ES-I3 (cell line): ENCODE measurements around the gene CACNA1C.
"Not testable (repeated sequence)": the region's sequence is repeated elsewhere in the genome, so short reads cannot be mapped to it uniquely, and the experiment has no call there.

Experiments
- H3K36me3 ChIP-seq: 2 replicates; pipeline ENCODE4 v1.6.1; 2013; ENCODE audit warnings: mild to moderate bottlenecking, low read length, control low read depth, moderate library complexity; ENCODE audit not compliant: insufficient read depth
- H3K4me1 ChIP-seq: 2 replicates; pipeline ENCODE4 v1.6.1; 2013; ENCODE audit warnings: mild to moderate bottlenecking, control low read depth, low read length; ENCODE audit not compliant: insufficient read depth
- H3K9ac ChIP-seq: 2 replicates; pipeline ENCODE4 v1.6.1; 2013; ENCODE audit warnings: low read depth, mild to moderate bottlenecking, low read length, moderate library complexity
- H3K9me3 ChIP-seq: 2 replicates; pipeline ENCODE4 v1.6.1; 2013; ENCODE audit warnings: mild to moderate bottlenecking, low read length, moderate library complexity; ENCODE audit not compliant: control insufficient read depth, insufficient read depth

CACNA1C gene

DNA sequence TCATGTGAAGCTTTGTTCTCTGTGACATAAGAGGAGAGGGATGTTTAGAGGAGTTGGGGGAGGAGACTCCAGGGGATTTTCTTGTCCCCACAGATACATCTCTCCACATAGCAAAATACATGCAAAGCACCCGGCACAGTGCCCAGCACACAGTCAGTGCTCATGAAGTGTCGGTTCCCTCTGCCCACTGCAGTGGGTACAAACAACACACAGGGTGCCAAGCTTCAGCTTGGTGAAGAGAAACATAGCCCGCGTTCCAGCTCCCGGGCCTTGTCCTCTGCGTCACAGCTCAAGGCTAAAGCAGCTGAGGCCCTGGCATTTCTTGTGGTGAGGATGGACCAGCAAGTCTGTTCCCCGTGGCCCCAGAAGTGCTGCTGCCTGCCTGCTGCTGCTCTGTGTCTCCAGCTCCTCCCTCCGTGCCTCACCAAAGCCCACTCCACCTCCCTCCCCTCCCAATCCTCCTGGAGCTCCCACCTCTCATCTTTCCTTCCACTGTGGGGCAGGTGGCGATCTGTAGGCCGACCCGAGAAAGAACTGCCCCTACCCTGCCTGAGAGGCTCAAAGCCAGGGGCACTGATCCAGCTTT is 685.0 kb downstream of the CACNA1C start:
- Histone ChIP-seq H3K9ac (no peak overlapping the region), H3K4me1 (no peaks in the 10 kb centered on the region), H3K9me3 (no peaks in the 10 kb centered on the region), H3K36me3 (no peaks in the 10 kb centered on the region)

DNA sequence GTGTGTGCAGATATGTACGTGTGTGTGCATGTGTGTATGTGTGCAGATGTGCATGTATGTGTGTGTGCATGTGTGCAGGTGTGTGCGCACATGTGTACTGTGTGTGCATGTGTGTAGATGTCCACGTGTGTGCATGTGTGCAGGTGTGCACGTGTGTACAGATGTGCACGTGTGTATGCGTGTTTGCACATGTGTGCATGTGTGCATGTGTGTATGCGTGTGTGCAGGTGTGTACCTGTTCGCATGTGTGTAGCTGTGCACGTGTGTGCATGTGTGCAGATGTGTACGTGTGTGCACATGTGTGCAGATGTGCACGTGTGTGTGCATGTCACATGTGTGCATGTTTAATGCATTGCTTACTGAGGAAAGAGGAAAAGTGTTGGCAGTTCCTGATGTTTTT is 686.3 kb downstream of the CACNA1C start:
- Histone ChIP-seq H3K9me3 (no peaks in the 10 kb centered on the region), H3K9ac (no peak overlapping the region)

GRCh38 chr12:2739832-2740641 is 687.2 kb downstream of the CACNA1C start:
- no peaks in the 10 kb centered on the region for H3K4me1 ChIP-seq
- H3K9me3 ChIP-seq, result no peaks in the 10 kb centered on the region
- H3K36me3 ChIP-seq, result no peaks in the 10 kb centered on the region
- H3K9ac ChIP-seq, result no peak overlapping the region

More for the DNA sequence above, 686.3 kb downstream of the CACNA1C start:
- Histone ChIP-seq H3K4me1 (no peaks in the 10 kb centered on the region), H3K36me3 (no peaks in the 10 kb centered on the region)

GRCh38 chr12:2742037-2742436 is 689.2 kb downstream of the CACNA1C start:
- not testable (repeated sequence) for H3K9me3 ChIP-seq, H3K4me1 ChIP-seq, H3K9ac ChIP-seq, H3K36me3 ChIP-seq

DNA sequence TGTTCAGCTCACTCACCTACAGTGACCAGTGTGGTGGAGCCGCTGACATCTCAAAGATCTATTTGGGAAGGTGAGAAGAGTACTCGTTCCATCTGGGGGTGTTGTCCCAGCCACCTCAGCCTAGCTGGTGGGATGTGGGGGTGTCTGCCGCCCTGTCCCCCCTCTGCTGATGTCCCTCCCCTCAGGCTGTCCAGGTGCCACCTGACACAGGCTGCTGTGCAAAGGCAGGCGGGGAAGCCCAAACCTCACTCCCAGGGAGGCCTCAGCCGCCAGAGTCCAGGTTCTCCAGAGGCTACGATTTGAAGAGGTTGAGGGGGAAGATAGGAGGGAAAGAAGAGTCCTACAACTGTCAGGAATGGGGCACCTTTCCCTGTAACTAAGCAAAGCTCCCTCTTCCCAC is 690.7 kb downstream of the CACNA1C start:
- no peak overlapping the region for H3K9ac ChIP-seq
- no peaks in the 10 kb centered on the region for H3K9me3 ChIP-seq
- no peaks in the 10 kb centered on the region for H3K36me3 ChIP-seq
- no peaks in the 10 kb centered on the region for H3K4me1 ChIP-seq

DNA sequence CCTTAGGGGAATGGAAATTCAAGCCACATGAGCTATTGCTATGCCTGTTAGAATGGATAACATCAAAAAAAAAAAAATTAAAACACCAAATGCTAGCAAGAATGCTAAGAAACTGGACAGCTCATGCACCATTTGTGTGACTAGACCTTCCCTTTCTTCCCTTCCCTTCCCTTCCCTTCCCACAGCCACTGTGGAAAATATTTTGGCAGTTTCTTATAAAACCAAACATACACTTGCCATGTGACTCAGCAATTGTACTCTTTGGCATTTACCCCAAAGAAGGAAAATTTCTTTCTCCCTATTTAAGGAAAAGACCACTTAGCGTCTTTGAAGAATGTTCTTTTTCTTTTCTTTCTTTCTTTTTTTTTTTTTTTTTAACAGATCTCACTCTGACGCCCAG is 692.9 kb downstream of the CACNA1C start:
- no peak overlapping the region for H3K9ac ChIP-seq
- H3K36me3 ChIP-seq, result no peaks in the 10 kb centered on the region
- H3K9me3 ChIP-seq, result no peaks in the 10 kb centered on the region
- H3K4me1 ChIP-seq, result no peaks in the 10 kb centered on the region
